Activated naive CD4-positive, alpha-beta T cell treated with Interleukin-2 at 50 U/mL for 16 hours (primary cell): Measurements from ENCODE around the gene NPC1.
"Not testable (repeated sequence)": the region's sequence is repeated elsewhere in the genome, so short reads cannot be mapped to it uniquely, and the experiment has no call there.

Source experiments
- DNase-seq: peaks from one replicate; pipeline ENCODE4 v3.0.0-alpha.2; 2020

NPC1 gene

DNA sequence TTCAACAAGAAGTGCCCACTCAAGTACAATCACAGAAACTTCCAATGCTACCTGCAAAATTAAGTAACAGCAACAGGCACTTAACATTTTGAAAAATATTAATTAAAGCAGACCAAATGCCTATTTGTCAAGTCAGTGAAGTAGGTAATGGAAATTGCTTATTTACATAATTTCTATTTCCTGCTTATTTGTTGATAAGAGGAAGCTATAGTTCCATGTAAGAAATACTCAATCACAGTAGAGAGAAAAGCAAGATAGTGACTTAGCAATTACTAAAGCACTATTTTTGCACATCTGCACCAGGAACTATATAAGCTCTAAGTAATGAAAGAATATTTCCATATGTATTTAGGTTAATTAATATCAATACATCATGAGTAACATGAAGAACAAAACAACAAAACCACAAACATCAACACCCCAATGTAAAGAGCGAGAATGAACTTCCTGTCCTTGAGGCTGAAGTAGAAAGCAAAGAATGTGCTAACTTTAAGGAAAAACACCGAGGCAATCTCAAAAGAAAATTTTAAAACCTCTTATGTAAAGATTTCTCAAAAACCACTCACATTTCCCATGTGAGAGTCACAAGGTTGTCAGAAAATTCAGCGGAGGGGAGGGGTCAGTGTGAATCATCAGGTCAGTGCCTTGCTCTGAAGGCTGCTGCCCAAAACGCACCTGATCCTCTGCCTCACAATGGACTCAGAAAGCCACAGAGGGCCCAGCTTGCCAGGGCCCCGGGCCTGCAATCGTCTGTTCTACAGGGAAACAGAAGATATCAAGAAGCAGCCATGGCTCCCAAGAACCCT, 12.5 kb downstream of the NPC1 start:
- peak; percentile 57 for DNase-seq

DNA sequence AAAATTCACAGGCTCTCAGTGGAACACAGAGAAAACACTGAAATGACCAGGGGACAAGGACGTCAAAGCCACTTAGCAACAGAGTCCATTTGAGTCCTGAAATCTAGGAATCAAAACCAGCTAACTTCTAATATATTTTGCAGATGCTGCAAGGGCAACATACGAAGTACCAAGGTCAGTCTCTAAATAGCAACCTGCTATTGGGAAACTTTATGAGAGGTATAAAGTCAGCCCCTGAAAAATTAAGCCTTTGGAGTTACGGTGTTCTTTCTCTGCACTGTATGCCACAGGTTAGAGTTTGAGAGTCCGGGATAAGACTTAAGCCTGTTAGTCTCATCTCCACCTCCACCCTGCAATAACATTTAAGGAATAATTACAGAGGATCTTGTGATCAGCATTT, 13.3 kb downstream of the NPC1 start:
- no peak for DNase-seq

DNA sequence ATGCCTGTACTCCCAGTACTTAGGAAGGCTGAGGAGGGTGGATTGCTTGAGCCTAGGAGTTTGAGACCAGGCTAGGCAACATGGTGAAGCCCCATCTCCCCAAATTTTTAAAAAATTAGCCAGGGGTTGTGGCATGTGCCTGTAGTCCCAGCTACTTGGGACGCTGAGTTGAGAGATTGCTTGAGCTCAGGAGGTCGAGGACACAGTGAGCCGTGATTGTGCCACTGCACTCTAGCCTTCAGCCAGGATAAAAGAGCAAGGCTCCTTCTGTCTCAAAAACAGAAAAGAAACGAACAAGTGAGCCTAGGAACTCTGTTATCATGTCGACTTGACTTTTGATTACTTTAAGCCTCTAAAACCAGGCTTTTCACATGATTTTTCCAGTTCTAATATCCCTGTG, 13.7 kb downstream of the NPC1 start:
- DNase-seq = no peak

DNA sequence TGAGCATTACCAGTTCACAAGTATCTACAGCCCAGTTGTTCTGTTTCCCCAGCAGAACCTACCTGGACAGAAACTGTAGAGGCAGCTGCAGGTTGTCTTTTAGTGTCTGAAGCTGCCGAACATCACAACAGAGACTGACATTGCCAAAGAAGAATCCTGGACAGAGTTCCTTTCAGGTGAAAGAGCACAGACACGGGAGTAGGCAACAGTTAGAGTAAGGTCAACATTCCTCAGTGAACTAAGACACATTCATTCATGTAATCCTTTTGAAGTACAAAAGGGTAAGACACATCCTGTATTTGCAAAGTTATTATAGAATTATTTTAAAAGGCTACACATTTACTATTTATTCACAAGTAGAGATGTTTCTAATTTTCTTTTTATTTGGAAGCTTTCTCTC, 14.3 kb downstream of the NPC1 start:
- DNase-seq = no peak

DNA sequence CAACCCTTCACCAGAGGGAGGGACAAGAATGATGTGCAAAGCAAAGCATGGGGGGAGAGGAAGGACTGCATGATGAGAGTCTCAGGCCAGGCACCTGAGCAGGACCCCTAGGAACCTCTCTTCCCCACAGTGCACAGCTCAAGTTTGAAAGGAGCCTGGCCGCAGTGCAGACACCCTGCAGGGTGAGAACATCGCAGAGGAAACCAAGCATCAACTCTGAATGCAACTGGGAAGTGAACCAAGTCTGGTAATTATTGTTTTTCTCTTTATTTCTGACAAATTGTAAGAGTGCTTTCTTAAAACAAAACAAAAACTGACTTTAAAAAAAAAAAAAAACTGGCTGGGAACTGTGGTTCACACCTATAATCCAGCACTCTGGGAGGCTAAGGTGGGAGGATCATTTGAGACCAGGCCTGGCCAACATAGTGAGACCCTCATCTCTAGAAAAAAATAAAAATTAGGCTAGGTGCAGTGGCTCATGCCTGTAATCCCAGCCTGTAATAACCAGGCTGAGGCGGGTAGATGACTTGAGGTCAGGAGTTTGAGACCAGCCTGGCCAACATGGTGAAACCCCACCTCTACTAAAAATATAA, 15.3 kb downstream of the NPC1 start:
- DNase-seq = no peak

DNA sequence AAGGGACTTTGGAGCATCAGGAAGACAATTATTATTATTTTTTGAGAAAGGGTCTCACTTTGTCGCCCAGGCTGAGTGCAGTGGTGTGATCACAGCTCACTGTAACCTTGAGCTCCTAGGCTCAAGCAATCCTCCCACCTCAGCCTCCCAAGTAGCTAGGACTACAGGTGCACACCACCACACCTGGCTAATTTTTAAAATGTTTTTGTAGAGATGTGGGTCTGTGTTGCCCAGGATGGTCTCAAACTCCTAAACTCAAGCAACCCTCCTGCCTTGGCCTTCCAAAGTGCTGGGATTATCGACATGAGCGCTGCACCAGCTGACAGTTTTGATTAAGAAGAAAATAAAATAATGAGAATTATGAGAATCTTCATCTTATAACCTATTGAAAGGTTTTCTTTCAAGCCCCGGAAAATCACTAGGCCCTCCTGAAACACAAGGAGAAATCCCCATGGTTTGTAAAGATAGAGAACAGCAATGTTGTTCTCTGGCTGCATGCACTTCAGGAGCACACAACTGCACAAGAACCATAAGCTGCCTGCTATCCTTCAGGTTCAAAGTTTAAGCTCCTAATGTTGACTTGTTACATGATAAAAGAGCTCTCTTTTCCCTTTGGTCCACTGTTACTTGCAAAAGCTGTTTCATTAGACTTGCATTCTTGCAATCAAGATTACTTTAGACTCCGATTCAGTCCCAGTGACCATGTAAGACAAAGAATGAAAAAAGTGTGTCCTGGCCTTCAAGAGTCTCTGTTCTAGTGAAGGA, 16.8 kb downstream of the NPC1 start:
- no peak for DNase-seq

DNA sequence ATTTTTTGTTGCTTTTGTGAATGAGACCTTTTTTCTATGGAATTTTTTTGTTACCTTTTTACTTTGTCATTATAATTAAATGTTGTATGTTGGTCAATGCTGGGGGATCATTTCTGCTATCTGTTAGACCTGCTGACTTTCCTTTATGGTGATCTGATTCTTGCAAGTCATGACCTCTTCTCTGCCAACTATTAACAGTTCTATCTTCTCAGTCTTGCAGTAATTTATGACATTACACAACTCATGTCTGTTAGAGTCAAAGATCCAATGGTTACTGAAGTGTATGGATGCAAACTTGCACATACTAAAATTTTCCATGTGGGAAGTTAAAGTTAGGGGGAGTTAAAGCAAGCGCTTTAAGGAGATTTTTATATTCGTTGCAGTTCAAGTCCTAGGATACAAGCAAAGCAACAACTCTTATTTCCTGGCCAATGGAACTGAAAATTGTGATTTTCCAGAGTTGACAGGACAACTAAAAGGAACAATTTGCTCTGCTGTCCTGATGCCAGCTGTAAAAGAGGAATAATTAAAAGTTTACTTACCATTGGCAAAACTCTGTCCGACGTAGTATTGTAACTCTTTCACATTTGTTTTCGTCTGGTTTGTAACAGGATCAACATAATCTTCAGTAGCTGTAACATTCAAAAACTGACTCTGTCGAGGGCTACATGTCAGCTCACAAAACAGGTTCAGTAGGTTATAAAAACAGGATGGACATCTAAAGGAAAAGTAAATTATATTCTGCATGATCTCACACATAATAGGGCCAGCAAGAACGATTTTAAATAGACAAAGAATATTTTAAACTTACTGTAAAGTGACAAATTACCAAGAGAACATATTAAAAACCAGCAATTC, 17.8 kb downstream of the NPC1 start:
- DNase-seq = no peak

DNA sequence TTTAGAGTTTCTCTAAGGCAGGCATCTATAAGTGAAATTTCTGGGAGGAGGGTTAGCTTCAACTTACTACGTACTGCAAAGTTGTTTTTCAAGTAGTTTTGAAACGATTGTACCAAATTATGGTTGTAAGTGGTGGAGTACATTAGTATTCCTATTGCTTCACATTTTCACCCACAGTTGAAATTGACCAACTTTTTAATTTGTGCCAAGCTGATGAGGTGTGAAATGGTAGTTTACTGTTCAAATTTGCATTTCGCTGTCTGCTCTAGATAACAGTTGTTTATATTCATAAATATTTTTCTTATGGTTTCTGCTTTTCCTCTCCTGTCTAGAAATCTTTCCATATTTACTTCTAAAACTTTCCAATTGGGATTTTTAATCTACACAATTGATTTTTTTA, 18.6 kb downstream of the NPC1 start:
- DNase-seq = no peak

DNA sequence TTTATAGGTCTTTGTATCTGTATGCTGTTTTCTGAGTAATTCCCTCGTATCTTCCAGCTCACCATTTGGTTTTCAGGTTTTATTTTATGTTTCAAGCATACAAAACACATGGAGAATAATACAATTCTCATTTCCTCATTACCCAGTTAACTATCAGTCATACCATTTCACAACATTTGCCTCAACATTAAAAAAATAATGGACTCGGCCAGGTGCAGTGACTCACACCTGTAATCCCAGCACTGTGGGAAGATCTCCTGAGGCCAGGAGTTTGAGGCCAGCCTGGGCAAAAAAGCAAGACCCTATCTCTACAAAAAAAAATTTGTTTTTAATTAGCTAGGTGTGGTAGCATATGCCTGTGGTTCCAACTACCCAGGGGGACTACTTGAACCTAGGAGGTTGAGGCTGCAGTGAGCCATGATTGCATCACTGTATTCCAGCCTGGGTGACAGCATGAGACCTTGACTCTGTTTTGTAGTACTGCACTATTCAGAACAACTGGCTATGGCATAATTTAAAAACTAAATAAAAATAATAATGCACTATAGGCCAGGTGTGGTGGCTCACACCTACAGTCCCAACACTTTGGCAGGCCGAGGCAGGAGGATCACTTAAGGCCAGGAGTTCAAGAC, 20.3 kb downstream of the NPC1 start:
- no peak for DNase-seq

DNA sequence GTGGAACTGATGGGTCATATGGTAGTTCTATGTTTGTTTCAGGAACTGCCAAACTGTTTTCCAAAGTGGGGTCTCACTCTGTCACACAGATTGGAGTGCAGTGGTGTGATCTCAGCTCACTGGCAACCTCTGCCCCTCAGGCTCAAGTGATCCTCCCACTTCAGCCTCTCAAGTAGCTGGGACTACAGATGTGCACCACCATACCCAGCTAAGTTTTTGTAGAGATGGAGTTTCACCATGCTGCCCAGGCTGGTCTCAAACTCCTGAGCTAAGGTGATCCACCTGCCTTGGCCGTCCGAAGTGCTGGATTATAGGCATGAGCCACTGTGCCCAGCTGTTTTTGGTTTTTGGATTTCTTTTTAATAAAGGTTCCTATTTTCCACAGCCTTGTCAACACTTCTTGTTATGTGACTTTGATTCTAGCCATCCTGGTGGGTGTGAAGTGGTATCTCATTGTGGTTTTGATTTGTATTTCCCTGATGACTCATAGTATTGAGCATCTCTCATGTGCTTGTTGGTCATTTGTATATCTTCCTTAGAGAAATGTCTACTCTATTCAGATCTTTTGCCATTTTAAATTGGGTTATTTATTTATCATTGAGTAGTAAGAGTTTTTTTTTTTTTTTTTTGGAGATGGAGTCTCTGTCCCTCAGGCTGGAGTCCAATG, 22.8 kb downstream of the NPC1 start:
- no peak for DNase-seq

DNA sequence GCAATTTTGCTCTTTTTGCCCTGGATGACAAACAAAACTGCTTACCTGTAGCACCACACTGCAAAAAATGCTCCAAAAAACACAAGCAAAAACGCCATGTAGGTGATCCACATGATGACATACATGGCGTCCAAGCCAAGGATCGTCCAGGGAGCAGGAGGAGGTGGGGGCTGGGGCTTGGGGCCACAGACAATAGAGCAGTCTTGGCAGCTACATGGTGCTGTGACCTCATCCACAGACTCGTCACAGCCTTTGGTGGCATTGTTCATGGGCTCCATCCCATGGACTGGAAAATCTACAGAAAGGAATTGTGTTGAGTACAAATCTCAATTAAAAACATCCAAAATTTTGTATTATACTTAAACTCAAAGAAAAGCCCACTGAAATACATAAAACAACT, 26.1 kb downstream of the NPC1 start:
- no peak for DNase-seq

DNA sequence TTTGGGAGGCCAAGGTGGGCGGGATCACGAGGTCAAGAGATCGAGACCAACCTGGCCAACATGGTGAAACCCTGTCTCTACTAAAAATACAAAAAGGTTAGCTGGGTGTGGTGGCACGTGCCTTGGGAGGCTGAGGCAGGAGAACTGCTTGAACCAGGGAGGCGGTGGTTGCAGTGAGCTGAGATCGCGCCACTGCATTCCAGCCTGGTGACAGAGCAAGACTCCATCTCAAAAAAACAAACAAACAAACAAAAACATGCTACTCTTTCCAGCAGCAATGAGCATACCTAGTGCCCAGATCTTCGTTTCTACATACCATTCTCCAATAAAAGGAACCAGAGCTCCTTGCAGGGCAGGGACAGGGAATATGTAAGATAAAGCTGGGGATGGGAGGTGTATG, 28.8 kb downstream of the NPC1 start:
- DNase-seq = not testable (repeated sequence)

DNA sequence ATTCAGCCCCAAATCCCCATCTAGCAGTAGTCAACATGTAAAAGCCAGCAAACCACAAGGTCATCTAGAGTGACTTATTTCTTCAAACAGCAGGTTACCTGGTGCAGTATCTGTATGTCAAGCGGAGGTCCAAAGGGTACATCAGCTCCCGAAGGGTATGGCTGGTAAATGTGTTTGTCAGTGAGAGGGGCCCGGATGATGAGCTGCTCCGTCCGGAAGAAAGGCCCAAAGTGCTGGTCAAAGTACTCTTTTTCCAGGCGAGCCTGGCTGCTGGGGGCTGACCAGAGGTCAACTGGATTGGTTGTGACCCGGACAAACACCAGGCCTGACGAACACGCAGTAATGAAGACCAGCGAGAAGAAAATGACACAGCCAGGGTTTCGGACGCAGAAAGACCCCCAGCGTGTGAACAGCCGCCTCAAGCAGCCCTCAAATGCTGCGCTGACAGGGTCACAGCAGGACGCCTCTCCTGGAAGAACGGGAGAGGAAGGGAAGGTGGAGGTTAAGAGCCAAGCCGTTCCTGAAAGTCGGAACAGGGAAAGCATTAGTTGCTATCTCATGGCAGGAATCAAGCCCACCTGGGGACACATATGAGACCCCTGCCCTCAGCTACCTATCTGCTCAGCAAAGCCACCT, 30.0 kb downstream of the NPC1 start:
- DNase-seq = no peak

DNA sequence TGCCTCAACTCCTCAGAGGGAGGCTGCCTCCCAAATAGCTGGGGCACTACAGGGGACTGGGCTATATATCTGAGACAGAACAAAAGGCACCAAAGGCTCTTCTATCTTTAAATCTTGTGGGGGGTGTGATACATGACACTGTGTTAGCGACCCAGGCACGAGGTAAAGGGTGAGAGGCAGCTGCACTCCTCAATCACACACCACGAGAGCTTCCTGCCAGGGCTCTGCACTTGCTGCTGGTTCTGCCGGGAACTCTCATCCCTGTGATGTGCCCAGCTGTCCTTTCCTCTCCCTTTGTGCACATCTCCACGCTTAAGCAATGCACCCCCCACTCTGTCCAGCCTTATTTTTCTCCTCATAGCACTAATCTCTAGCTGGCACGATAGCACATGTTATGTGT, 32.4 kb downstream of the NPC1 start:
- DNase-seq = no peak

DNA sequence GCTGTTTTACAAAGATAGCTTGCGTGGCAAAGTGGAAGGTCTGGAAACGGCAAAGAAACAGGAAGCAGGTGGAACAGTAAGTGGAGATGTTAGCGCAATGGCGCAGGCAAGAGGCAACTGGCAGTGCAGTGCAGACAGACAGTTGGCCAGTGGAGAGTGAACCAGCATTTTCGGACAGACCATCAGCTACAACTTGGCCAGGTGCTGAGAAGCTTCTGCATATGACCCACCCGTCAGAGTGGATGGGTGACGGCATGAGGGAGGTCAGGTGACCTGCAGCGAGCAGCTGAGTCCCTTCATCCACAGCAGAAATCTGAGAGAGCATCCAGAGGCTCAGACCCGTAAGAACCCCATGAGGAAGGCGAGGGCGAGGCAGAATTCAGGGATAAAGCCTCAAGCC, 33.8 kb downstream of the NPC1 start:
- DNase-seq = no peak

DNA sequence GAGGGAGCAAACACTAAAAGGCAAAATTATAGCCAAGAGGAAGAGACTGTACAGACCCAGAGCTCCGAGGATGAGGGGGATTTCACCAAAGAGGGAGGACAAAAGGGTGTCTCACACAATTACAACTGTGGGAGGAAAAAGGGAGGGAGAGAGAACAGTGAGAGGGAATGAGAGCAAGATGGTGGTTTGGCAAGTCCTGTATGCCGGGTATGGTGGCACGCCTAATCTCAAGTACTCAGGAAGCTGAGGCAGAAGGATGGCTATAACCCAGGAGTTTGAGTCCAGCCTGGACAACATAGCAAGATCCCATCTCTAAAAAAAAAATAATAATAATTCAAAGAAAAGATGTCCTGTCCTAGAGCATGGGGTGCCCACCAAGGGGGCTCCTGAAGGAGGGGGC, 34.3 kb downstream of the NPC1 start:
- no peak for DNase-seq

DNA sequence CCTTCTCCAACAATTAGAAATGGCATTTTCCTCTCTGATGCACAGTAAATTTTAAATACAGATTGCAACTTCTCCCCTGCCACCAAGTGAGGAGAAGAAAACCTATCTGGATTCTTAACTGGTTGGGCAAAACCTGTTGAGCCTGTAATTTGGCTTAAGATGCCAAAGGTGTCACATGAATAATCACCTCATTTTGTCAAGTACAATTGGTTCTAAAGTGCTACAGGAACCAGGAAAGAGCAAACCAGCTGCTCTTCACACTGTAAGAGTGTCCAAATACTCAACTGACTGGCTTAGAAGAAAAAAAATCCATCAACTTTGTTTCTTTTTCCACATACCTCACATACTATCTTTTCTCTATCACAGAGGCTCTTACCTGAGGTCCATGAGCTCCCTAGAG, 35.4 kb downstream of the NPC1 start:
- no peak for DNase-seq

DNA sequence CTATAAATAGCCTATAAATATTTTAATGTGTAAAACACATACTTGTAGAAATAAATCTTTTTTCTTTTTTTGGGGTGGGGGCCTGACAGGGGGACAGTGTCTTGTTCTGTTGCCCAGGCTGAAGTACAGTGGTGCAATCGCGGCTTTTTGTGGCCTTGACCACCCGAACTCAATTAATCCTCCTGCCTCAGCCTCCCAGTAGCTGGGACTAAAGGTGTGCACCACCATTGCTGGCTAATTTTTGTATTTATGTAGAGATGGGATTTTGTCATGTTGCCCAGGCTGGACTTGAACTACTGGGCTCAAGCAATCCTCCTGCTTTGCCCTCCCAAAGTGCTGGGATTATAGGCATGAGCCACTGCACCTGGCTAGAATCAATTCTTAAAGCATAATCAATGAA, 37.6 kb downstream of the NPC1 start:
- no peak for DNase-seq

DNA sequence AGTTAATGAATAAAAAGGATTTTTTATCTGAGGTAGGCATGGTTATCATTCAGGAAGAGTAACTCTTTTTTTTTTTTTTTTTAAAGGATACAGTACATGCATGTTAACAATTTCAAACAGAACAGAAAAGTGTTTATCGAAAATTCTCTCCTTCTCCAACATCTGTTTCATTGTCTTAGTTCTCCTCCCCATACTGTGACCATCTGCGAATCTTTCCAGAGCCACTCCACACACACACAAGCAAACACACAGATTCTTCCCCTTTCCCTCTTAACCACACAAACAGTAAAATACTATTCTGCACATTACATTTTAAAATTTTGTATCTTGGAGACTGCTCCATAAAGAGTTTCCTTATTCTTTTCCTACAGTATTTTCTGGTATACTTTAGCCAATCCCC, 38.0 kb downstream of the NPC1 start:
- DNase-seq = no peak

DNA sequence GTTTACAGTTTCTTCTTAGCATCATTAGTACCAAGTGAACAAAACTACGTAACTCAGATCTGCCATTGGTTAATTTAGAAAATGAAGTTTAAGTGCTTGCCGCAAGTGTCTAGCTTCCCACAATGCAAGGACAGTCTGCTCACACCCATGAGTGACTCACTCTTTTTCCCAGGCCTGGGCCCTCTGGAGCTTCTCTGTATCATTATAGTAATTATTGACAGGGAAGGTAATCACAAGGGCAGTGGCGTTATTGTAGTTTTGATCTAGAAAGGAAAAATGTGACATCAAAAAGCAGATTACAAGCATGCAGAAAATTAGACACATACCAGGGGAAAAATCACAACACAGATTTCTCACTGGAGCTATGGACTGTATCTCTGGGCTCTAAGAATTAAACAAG, 38.5 kb downstream of the NPC1 start:
- no peak for DNase-seq

DNA sequence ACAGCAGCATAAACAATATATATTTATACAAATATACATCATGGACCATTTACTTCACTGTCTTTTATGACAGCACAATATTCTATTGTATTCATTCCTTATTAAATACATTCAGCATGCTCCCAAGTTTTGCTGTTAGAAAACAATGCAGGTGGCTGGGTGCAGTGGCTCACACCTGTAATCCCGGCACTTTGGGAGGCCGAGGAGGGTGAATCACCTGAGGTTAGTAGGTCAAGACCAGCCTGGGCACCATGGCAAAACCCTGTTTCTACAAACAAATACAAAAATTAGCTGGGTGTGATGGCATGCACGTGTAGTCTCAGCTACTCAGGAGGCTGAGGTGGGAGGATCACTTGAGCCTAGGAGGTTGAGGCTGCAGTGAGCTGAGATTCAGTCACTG, 39.0 kb downstream of the NPC1 start:
- DNase-seq = no peak
